Naive B cell (primary cell): ENCODE results near the gene ZNF444. TPM values are rescaled to one million over a fixed set of nuclear protein-coding genes. Genes with fewer than 3 reads are reported as not detected.
A peak's percentile ranks its signal among the peaks of the same experiment; 100 is the strongest.
"Not testable (repeated sequence)": the region's sequence is repeated elsewhere in the genome, so short reads cannot be mapped to it uniquely, and the experiment has no call there.

Source experiments
- ATAC-seq, 2 donors: fragments of 150-1000 bp; cut with Tn5 transposase; 2 replicates each; pipeline ENCODE4 v1.10.0; 2021; ENCODE audit warnings: low read depth in 2 of 2, mild to moderate bottlenecking in 2 of 2, moderate library complexity in 2 of 2
- DNase-seq: peaks from one replicate; pipeline ENCODE4 v3.0.0; 2022
- H3K27ac Mint-ChIP-seq, 6 donors: one replicate each; pipeline ENCODE4 v1.8.0; 2020 to 2022; ENCODE audit warnings: mild to moderate bottlenecking in 6 of 6, mixed read lengths in 6 of 6, moderate library complexity in 5 of 6, inconsistent platforms in 2 of 6
- H3K27me3 Mint-ChIP-seq, 3 donors: one replicate each; pipeline ENCODE4 v1.8.0; 2021 to 2022; ENCODE audit warnings: mixed read lengths in 3 of 3, mild to moderate bottlenecking in 1 of 3
- H3K36me3 Mint-ChIP-seq, 2 donors: one replicate each; pipeline ENCODE4 v1.8.0; 2020 to 2022; ENCODE audit warnings: mixed read lengths in 2 of 2, inconsistent platforms in 1 of 2, mild to moderate bottlenecking in 1 of 2
- H3K4me1 Mint-ChIP-seq, 3 donors: one replicate each; pipeline ENCODE4 v1.8.0; 2020 to 2022; ENCODE audit warnings: mixed read lengths in 3 of 3, inconsistent platforms in 1 of 3, mild to moderate bottlenecking in 1 of 3, moderate library complexity in 1 of 3
- H3K4me3 Mint-ChIP-seq, 8 donors: one replicate each; pipeline ENCODE4 v1.8.0; 2020 to 2022; ENCODE audit warnings: mild to moderate bottlenecking in 8 of 8, mixed read lengths in 8 of 8, moderate library complexity in 8 of 8, inconsistent platforms in 2 of 8
- H3K9me3 Mint-ChIP-seq, 7 donors: one replicate each; pipeline ENCODE4 v1.8.0; 2020 to 2022; ENCODE audit warnings: mixed read lengths in 7 of 7, mild to moderate bottlenecking in 5 of 7, inconsistent platforms in 2 of 7, moderate library complexity in 1 of 7
- polyA plus RNA-seq, 6 donors: library from polyadenylated mRNA; unstranded; fragments of 300-500 nt; fragmentation: Illumina TruSeq; gene quantifications; one replicate each; pipeline ENCODE4 v1.2.3, GENCODE V29; 2021; ENCODE audit warnings: low read depth in 6 of 6

Gene ZNF444
- polyA plus RNA-seq, 6 donors from 2014 or later = 9.7 to 24.6 (median 13.1) TPM

DNA sequence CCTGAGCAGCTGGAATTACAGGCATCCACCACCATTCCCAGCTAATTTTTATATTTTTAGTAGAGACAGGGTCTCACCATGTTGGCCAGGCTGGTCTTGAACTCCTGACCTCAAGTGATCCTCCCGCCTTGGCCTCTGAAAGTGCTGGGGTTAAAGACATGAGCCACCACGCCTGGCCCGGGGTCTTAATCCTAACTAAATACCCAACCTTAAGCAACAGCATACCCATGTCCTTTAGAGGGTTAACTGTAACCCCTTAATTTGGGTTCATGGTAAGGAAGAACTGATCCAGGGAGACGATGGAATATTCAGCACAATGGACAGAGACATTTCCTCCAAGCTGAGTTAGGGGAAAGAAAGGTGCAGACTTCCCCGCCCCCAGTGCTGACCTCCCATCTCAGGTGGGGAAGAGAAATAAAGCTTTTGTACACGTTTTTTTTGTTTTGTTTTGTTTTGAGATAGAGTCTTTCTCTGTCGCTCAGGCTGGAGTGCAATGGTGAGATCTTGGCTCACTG is 26.0 kb downstream of the ZNF444 start:
- peaks cover 2 to 10% (median 4%) of the 10 kb centered on the region in 3 donors for H3K4me1 Mint-ChIP-seq
- H3K27ac Mint-ChIP-seq = no peak overlapping the region
- DNase-seq (no peak), ATAC-seq (no peak)
- no peak overlapping the region for H3K4me3 Mint-ChIP-seq
- no peaks in the 10 kb centered on the region for H3K36me3 Mint-ChIP-seq
- H3K9me3 Mint-ChIP-seq = peaks cover 0 to 2% (median 0%) of the 10 kb centered on the region in 7 donors
- peaks cover 4 to 39% (median 16%) of the 10 kb centered on the region in 3 donors for H3K27me3 Mint-ChIP-seq

DNA sequence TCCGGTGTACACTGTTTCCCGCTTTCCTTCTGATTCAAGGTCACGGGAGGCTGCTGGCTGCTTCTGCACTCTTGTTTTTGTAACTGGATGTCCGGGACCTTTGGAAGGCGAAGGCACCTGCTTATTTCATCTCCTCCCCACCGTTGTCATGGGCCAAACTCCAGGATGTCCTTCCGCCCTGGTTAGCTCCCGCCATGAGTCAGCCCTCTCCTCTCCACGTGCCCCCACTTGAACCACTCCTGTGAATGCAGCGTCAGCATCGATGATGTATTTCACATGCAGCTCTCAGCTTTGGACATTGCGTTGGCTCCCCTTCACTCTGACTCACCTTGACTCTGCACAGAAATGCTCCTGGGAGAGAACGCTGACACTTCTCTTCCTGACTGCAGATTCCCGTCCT is 29.2 kb downstream of the ZNF444 start:
- no peak overlapping the region for H3K4me3 Mint-ChIP-seq
- H3K4me1 Mint-ChIP-seq = peaks cover 0 to 5% (median 4%) of the 10 kb centered on the region in 3 donors
- peaks cover 0 to 44% (median 22%) of the 10 kb centered on the region in 3 donors for H3K27me3 Mint-ChIP-seq
- no peak for ATAC-seq
- H3K9me3 Mint-ChIP-seq = no peaks in the 10 kb centered on the region
- H3K36me3 Mint-ChIP-seq = no peaks in the 10 kb centered on the region
- DNase-seq = no peak
- no peak overlapping the region for H3K27ac Mint-ChIP-seq

GRCh38 chr19:56174086-56174485 is 33.0 kb downstream of the ZNF444 start:
- ATAC-seq = no peak
- no peaks in the 10 kb centered on the region for H3K9me3 Mint-ChIP-seq
- DNase-seq = no peak
- H3K4me3 Mint-ChIP-seq = no peak overlapping the region
- H3K27ac Mint-ChIP-seq = no peak overlapping the region
- H3K27me3 Mint-ChIP-seq = peaks cover 0 to 37% (median 32%) of the 10 kb centered on the region in 3 donors
- H3K4me1 Mint-ChIP-seq = peaks cover 0 to 5% (median 4%) of the 10 kb centered on the region in 3 donors
- no peaks in the 10 kb centered on the region for H3K36me3 Mint-ChIP-seq

- ATAC-seq = no peak
- Mint-ChIP-seq H3K4me1 (peaks cover 0 to 5% (median 4%) of the 10 kb centered on the region in 3 donors), H3K9me3 (no peaks in the 10 kb centered on the region), H3K27ac (no peak overlapping the region), H3K27me3 (peaks cover 0 to 37% (median 32%) of the 10 kb centered on the region in 3 donors), H3K36me3 (no peaks in the 10 kb centered on the region), H3K4me3 (no peak overlapping the region)
- DNase-seq = no peak
Measured at GRCh38 chr19:56174550-56174949, 33.5 kb downstream of the ZNF444 start.

- peaks cover 0 to 30% (median 23%) of the 10 kb centered on the region in 3 donors for H3K27me3 Mint-ChIP-seq
- not testable (repeated sequence) for H3K4me1 Mint-ChIP-seq, ATAC-seq, H3K9me3 Mint-ChIP-seq, H3K36me3 Mint-ChIP-seq, H3K4me3 Mint-ChIP-seq, H3K27ac Mint-ChIP-seq, DNase-seq
Measured at GRCh38 chr19:56175861-56176307, 34.8 kb downstream of the ZNF444 start, which contains the start of gene GALP. Gene GALP (plus strand): TSS chr19:56176008. CDS start chr19:56177109, 1,101 bp downstream.

DNA sequence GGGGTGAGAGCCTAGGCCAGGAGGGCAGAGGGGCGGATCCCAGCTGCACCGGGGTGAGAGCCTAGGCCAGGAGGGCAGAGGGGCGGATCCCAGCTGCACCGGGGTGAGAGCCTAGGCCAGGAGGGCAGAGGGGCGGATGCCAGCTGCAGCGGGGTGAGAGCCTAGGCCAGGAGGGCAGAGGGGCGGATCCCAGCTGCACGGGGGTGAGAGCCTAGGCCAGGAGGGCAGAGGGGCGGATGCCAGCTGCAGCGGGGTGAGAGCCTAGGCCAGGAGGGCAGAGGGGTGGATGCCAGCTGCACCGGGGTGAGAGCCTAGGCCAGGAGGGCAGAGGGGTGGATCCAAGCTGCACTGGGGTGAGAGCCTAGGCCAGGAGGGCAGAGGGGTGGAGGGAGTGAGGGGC is 35.2 kb downstream of the ZNF444 start:
- DNase-seq, H3K9me3 Mint-ChIP-seq, H3K36me3 Mint-ChIP-seq, H3K27ac Mint-ChIP-seq, ATAC-seq, H3K4me1 Mint-ChIP-seq, H3K4me3 Mint-ChIP-seq: not testable (repeated sequence)
- peaks cover 0 to 30% (median 23%) of the 10 kb centered on the region in 3 donors for H3K27me3 Mint-ChIP-seq

- ATAC-seq (no peak), DNase-seq (no peak)
- H3K4me1 Mint-ChIP-seq = peaks cover 0 to 2% (median 2%) of the 10 kb centered on the region in 3 donors
- H3K27ac Mint-ChIP-seq = peak overlapping the region in 1 of 6 donors; percentile 57
- H3K4me3 Mint-ChIP-seq = no peak overlapping the region
- no peaks in the 10 kb centered on the region for H3K36me3 Mint-ChIP-seq
- peaks cover 0 to 31% (median 23%) of the 10 kb centered on the region in 3 donors for H3K27me3 Mint-ChIP-seq
- no peaks in the 10 kb centered on the region for H3K9me3 Mint-ChIP-seq
Measured at GRCh38 chr19:56176881-56177280, 35.8 kb downstream of the ZNF444 start.

DNA sequence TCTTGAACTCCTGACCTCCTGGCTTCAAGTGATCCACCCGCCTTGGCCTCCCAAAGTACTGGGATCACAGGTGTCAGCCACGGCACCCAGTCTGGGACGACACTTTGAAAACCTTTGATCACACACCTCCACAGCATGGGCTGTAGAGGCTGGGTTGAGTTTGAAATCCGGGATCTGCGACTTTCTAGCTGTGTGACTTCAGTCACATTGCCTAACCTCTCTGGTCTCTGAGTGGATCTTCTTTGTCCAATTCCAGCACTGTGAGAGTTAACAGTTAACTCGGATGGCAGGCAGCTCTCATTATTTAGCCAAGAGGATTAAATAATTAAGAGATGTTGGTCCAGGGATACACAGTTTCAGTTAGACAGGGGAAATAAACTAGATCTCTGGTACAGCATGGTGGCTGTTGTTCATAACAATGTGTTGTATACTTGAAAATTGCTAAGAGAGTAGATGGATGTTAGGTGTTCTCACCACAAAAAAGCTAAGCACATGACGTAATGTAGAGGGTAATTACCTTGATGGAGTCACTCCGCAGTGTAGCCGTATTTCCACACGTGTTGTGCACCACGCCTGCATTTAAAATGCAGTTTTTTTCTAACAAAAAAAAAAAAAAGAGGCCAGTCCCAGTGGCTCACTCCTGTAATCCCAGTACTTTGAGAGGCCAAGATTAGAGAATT is 36.6 kb downstream of the ZNF444 start:
- Mint-ChIP-seq H3K4me3 (no peak overlapping the region), H3K4me1 (no peaks in the 10 kb centered on the region), H3K27me3 (peaks cover 0 to 32% (median 24%) of the 10 kb centered on the region in 3 donors), H3K27ac (no peak overlapping the region), H3K36me3 (no peaks in the 10 kb centered on the region), H3K9me3 (no peaks in the 10 kb centered on the region)
- ATAC-seq = no peak
- no peak for DNase-seq

- no peaks in the 10 kb centered on the region for H3K9me3 Mint-ChIP-seq
- ATAC-seq (no peak), DNase-seq (no peak)
Measured at GRCh38 chr19:56189785-56190184, 48.7 kb downstream of the ZNF444 start.

DNA sequence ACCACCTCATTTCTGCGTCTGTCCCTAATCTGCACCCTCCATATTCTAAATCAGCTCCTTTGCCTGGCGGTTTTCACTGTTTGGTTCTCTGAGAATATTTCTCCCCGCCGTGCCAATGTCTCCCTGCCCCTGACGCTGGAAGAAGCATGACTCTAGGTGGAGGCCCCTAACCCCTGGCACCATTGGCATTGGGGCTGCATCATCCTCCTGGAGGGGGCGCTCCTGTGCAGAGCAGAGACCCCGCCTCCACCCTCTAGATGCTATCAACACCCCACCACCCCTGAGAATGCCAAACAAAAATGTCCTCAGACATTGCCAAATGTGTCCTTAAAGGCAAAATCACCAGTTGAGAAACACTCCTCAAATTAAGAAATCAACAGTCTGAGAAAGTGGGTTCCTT is 50.0 kb downstream of the ZNF444 start:
- Mint-ChIP-seq H3K9me3 (no peaks in the 10 kb centered on the region), H3K27ac (no peak overlapping the region), H3K4me3 (no peak overlapping the region), H3K36me3 (no peaks in the 10 kb centered on the region), H3K27me3 (peaks cover 0 to 18% (median 0%) of the 10 kb centered on the region in 3 donors), H3K4me1 (no peaks in the 10 kb centered on the region)
- ATAC-seq = no peak
- no peak for DNase-seq

More at GRCh38 chr19:56189785-56190184, 48.7 kb downstream of the ZNF444 start:
- Mint-ChIP-seq H3K4me3 (peak overlapping the region in 1 of 8 donors; percentile 33), H3K4me1 (no peaks in the 10 kb centered on the region), H3K27ac (no peak overlapping the region), H3K36me3 (no peaks in the 10 kb centered on the region), H3K27me3 (peaks cover 4 to 30% (median 12%) of the 10 kb centered on the region in 3 donors)

GRCh38 chr19:56191711-56192110 is 50.6 kb downstream of the ZNF444 start:
- Mint-ChIP-seq H3K27ac (peak overlapping the region in 1 of 6 donors; percentile 72), H3K9me3 (no peaks in the 10 kb centered on the region), H3K4me1 (no peaks in the 10 kb centered on the region), H3K27me3 (peaks cover 0 to 18% (median 0%) of the 10 kb centered on the region in 3 donors), H3K4me3 (no peak overlapping the region), H3K36me3 (no peaks in the 10 kb centered on the region)
- no peak for ATAC-seq
- DNase-seq = no peak

DNA sequence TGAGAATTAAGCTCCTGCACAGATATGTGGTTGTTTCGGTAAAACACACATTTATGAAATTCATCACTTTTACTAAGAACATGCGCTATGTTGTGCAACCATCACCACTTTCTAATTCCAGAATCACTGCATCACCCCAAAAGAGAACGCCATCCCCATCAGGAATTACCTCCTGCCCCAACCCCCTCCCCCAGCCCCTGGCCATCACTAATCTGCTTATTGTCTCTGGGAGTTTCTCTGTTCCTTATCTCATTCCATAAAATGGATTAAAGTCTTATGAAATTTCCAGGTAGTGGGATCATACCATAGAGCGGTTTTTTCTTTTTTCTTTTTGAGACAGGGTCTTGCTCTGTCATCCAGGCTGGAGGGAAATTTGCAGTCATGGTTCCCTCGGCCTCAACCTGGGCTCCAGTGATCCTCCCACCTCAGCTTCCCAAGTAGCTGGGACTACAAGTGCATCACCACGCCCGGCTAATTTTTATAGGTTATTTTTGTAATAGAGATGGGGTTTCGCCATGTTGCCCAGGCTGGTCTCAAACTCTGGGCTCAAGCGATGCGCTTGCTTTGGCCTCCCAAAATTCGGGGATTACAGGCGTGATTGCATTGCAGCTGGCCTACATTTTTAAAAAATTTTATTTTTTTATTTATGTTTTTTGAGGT is 53.0 kb downstream of the ZNF444 start:
- no peaks in the 10 kb centered on the region for H3K9me3 Mint-ChIP-seq
- peaks cover 0 to 21% (median 0%) of the 10 kb centered on the region in 3 donors for H3K27me3 Mint-ChIP-seq
- H3K27ac Mint-ChIP-seq = no peak overlapping the region
- H3K4me3 Mint-ChIP-seq = no peak overlapping the region
- DNase-seq (no peak), ATAC-seq (no peak)
- H3K4me1 Mint-ChIP-seq = no peaks in the 10 kb centered on the region
- H3K36me3 Mint-ChIP-seq = no peaks in the 10 kb centered on the region

GRCh38 chr19:56197646-56198045 is 56.6 kb downstream of the ZNF444 start, which contains the start of gene ZSCAN5B:
Gene ZSCAN5B (minus strand): TSS chr19:56197783. CDS start chr19:56193052, 4,731 bp downstream.
- H3K4me1 Mint-ChIP-seq, H3K27ac Mint-ChIP-seq, H3K4me3 Mint-ChIP-seq, H3K9me3 Mint-ChIP-seq, ATAC-seq, H3K36me3 Mint-ChIP-seq, DNase-seq: not testable (repeated sequence)
- peaks cover 0 to 18% (median 10%) of the 10 kb centered on the region in 3 donors for H3K27me3 Mint-ChIP-seq
